ENCODE data around the gene ANKMY1. TPM values are rescaled to one million over a fixed set of nuclear protein-coding genes. Genes with fewer than 3 reads are reported as not detected.

ANKMY1 gene
- total RNA-seq, 4 donors from 2014 or later, result 9.1 to 10.9 (median 10.2) TPM

DNA sequence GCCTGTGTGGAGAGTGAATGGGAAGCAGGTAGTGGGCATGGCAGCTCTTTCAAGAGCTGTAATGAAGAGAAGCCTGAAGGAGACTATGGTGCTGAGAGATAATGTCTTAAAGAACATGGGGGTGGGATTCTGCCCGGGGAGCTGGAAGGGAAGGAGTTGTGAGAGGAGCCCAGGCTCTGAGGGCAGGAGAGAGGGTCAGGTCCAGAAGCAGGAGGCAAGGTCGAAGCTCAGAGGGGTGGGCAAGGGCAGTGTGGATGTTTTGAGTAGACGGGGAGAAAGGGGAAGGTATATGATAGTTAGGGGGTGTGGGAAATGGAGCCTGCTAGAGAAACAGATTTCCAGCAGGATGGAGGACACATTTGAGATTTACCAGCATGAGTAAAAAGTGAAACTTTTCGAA lies 30.9 kb upstream of the ANKMY1 start:
- H3K27me3 ChIP-seq, result no peaks in the 10 kb centered on the region
- peaks cover 9 to 46% (median 43%) of the 10 kb centered on the region in 4 donors for H3K36me3 ChIP-seq
- intact Hi-C loops (cut with DNase I), result no loop called here
- no peak for DNase-seq (ENCODE audit: extremely low spot score)
- 77% methylated on average over 4 of the region's 4 CpGs for WGBS
- TF ChIP-seq, protein P1, sequence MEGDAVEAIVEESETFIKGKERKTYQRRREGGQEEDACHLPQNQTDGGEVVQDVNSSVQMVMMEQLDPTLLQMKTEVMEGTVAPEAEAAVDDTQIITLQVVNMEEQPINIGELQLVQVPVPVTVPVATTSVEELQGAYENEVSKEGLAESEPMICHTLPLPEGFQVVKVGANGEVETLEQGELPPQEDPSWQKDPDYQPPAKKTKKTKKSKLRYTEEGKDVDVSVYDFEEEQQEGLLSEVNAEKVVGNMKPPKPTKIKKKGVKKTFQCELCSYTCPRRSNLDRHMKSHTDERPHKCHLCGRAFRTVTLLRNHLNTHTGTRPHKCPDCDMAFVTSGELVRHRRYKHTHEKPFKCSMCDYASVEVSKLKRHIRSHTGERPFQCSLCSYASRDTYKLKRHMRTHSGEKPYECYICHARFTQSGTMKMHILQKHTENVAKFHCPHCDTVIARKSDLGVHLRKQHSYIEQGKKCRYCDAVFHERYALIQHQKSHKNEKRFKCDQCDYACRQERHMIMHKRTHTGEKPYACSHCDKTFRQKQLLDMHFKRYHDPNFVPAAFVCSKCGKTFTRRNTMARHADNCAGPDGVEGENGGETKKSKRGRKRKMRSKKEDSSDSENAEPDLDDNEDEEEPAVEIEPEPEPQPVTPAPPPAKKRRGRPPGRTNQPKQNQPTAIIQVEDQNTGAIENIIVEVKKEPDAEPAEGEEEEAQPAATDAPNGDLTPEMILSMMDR (IDR thresholded peaks at IDR 0.05), result no peak
- TF ChIP-seq POLR2A (IDR thresholded peaks at IDR 0.05; ENCODE audit: low read depth), result no peak
- no peak for TF ChIP-seq EP300 (IDR thresholded peaks at IDR 0.05)
- no peak for TF ChIP-seq POLR2AphosphoS5 (IDR thresholded peaks at IDR 0.05)
- H3K4me1 ChIP-seq, result peaks cover 41 to 56% (median 48%) of the 10 kb centered on the region in 4 donors
- H3K27ac ChIP-seq (replicated peaks in 1 of 4), result no peak overlapping the region
- no peak overlapping the region for H3K4me3 ChIP-seq
- H3K9me3 ChIP-seq, result no peaks in the 10 kb centered on the region

DNA sequence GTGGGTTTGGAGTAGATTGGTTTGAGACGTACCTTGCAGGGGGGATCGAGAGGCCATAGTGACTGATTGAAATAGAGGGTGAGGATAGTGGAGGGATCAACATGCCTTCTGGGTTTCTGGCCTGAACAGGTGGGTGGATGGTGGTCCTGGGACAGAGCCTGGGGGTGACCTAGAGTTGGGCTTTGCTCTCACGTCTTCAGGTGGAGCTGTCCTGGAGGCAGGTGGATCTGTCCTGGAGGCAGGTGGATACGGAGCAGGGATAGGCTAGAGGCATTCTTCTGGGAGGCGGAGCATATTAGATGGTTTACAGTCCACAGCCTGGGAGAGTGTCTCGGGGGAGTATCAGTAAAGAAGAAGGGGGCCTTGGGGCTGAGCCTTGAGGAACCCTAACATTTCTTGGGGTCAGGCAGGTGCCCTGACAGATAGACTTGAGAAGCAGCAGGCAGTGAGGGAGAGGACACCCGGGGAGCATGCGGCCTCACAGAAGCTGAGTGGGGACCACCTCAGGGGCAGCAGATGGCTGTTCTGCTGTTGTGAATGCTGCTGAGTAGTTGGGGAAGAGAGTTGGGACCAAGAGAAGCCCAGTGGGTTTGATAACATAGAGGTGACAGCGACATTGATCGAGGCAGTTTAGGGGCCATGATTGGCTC lies 30.3 kb upstream of the ANKMY1 start:
- no peak for DNase-seq (ENCODE audit: extremely low spot score)
- 83% methylated on average over 10 of the region's 10 CpGs for WGBS
- no peak for TF ChIP-seq POLR2AphosphoS5 (IDR thresholded peaks at IDR 0.05)
- no peak for TF ChIP-seq POLR2A (IDR thresholded peaks at IDR 0.05; ENCODE audit: low read depth)
- no peak for TF ChIP-seq EP300 (IDR thresholded peaks at IDR 0.05)
- TF ChIP-seq, protein P1 (IDR thresholded peaks at IDR 0.05), result no peak
- Histone ChIP-seq H3K4me3 (peak overlapping the region in 3 of 4 donors; percentile 80 to 91 (median 86)), H3K4me1 (peaks cover 37 to 56% (median 47%) of the 10 kb centered on the region in 4 donors), H3K36me3 (peaks cover 9 to 41% (median 39%) of the 10 kb centered on the region in 4 donors), H3K27ac (replicated peaks in 1 of 4) (no peak overlapping the region), H3K27me3 (no peaks in the 10 kb centered on the region), H3K9me3 (no peaks in the 10 kb centered on the region)
- intact Hi-C loops (cut with DNase I), result no loop called here

DNA sequence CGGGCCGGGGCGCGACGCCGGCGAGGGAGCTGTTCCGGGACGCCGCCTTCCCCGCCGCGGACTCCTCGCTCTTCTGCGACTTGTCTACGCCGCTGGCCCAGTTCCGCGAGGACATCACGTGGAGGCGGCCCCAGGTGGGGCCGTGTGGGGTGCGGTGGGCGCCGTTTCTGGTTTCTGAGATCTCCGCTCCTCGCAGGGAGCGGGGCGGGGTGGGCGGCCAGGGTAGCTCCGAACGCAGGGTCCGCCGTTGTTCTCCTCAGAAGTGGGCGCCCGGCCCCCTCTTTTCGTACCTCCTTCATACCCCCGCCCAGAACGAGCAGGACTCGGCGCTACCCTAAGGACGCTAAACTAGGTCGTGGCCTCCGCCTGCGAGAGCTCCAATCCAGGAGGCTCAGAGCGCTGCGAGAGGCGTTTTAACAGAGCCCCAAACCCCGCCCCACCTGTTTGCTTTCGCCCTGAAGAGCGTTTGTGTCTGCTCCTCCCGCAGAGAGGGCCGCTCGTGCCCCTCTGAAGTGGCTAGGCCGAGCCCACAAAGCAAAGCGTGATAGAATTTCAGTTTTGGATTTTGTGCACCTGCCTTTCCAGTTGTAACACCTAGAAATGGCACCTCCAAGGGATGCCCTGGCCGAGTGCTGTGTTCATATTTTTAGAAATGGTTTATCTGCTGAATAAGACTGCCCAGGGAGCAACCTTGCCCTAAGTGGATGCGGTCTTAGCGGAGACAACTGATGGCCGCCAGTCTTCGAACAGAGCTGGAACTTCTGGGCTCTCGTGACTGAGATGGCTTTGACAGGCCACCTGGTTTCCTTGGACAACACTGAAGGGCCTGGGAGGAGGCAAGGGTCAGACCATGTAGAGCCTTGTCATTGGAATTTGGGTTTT lies 29.4 kb upstream of the ANKMY1 start:
- no peak for DNase-seq (ENCODE audit: extremely low spot score)
- intact Hi-C loops (cut with DNase I), result no loop called here

DNA sequence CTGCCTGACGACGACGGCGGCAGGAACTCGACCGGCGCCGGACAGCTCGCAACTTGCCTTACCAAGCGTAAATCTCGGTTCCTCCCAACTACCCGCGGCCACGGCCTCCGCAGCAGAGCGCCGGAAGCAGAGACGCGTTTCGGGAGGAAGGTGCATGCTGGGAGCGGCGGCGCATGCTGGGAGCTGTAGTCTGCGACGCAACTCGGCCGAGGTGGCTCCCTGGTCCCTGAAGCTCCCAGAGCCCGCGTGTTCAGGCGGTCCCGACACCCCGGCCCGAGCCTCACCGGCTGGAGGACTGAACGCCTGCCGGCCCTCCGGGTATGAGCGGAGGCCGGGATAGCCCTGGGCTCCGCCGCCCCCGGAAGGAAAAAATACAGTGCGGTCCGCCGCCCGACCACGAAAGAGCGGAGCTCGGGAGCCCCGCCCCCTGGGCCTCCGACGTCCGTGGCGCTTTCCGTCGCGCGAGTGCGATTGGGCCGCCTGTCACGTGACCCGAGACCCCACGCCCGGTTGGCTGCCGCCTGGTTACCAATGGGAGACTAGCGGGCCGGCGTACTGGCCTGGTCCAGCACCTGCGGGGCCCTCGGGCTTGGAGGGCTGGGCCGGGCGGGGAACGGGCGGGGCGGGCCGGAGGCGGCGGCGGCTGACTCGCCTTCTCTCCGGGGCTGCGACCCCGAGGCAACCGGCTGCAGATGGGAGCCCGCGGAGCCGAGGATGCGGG lies 28.6 kb upstream of the ANKMY1 start, which contains the start of gene CAPN10:
CAPN10 (plus strand) TSS at position 537 of the 721 bp plus-strand sequence; CDS start at position 715, 178 bp downstream.
- TF ChIP-seq POLR2A (IDR thresholded peaks at IDR 0.05; ENCODE audit: low read depth) (no peak), EP300 (IDR thresholded peaks at IDR 0.05) (no peak), POLR2AphosphoS5 (IDR thresholded peaks at IDR 0.05) (peak; percentile 82 to 88)
- 0% methylated on average over 23 of the region's 88 CpGs for WGBS
- intact Hi-C loops (cut with DNase I), result no loop called here
- peaks cover 37 to 58% (median 45%) of the 10 kb centered on the region in 4 donors for H3K4me1 ChIP-seq
- peak within 1 kb of the TSS; percentile 80 to 91 (median 86) for H3K4me3 ChIP-seq
- peak within 1 kb of the TSS; percentile 91 to 94 (median 93) for H3K27ac ChIP-seq (replicated peaks in 1 of 4)
- peaks cover 0 to 1% (median 0%) of the 10 kb centered on the region in 4 donors for H3K9me3 ChIP-seq
- peaks cover 9 to 23% (median 23%) of the 10 kb centered on the region in 4 donors for H3K36me3 ChIP-seq
- peak; percentile 100 for DNase-seq (ENCODE audit: extremely low spot score)
- H3K27me3 ChIP-seq, result no peaks in the 10 kb centered on the region

More for the DNA sequence above, 29.4 kb upstream of the ANKMY1 start:
- Histone ChIP-seq H3K9me3 (no peaks in the 10 kb centered on the region), H3K27me3 (no peaks in the 10 kb centered on the region), H3K4me1 (peaks cover 37 to 58% (median 45%) of the 10 kb centered on the region in 4 donors), H3K36me3 (peaks cover 9 to 31% (median 31%) of the 10 kb centered on the region in 4 donors), H3K4me3 (peak overlapping the region; percentile 80 to 91 (median 86)), H3K27ac (replicated peaks in 1 of 4) (peak overlapping the region; percentile 91 to 94 (median 93))
- 20% methylated on average over 14 of the region's 62 CpGs for WGBS
- TF ChIP-seq POLR2A (IDR thresholded peaks at IDR 0.05; ENCODE audit: low read depth), result no peak
- no peak for TF ChIP-seq POLR2AphosphoS5 (IDR thresholded peaks at IDR 0.05)
- TF ChIP-seq, protein P1 (IDR thresholded peaks at IDR 0.05), result no peak
- no peak for TF ChIP-seq EP300 (IDR thresholded peaks at IDR 0.05)
